ENCODE data around the gene ELOB.
"Not testable (repeated sequence)": the region's sequence is repeated elsewhere in the genome, so short reads cannot be mapped to it uniquely, and the experiment has no call there.

ELOB gene

GRCh38 chr16:2743007-2743810 lies 33.9 kb downstream of the ELOB start:
- no peak for DNase-seq

- no peak for DNase-seq
These were observed 34.6 kb downstream of the ELOB start for GRCh38 chr16:2742323-2743006.

GRCh38 chr16:2741168-2741567 lies 35.9 kb downstream of the ELOB start:
- no peak for DNase-seq

GRCh38 chr16:2740476-2740875 lies 36.6 kb downstream of the ELOB start:
- no peak for DNase-seq

- DNase-seq = no peak
These were observed 37.3 kb downstream of the ELOB start for GRCh38 chr16:2739625-2740430.

- no peak for DNase-seq
These were observed 38.5 kb downstream of the ELOB start for GRCh38 chr16:2738615-2739014.

- no peak for DNase-seq
These were observed 39.1 kb downstream of the ELOB start for GRCh38 chr16:2737895-2738418.

GRCh38 chr16:2737238-2737605 lies 39.9 kb downstream of the ELOB start:
- no peak for DNase-seq

- no peak for DNase-seq
These were observed 40.4 kb downstream of the ELOB start for GRCh38 chr16:2736476-2737237.

- no peak for DNase-seq
These were observed 42.1 kb downstream of the ELOB start for GRCh38 chr16:2734844-2735515.

GRCh38 chr16:2728034-2728433 lies 49.0 kb downstream of the ELOB start:
- DNase-seq = no peak

- DNase-seq = no peak
These were observed 50.2 kb downstream of the ELOB start for GRCh38 chr16:2726923-2727322.

- DNase-seq = no peak
These were observed 52.2 kb downstream of the ELOB start for GRCh38 chr16:2724816-2725348.

- DNase-seq = no peak
These were observed 52.9 kb downstream of the ELOB start for GRCh38 chr16:2724088-2724676.

GRCh38 chr16:2721634-2722173 lies 55.4 kb downstream of the ELOB start:
- DNase-seq = not testable (repeated sequence)
